HG02885 (cell line): Measurements from ENCODE around the gene TECTB.
"Not testable (repeated sequence)": the region's sequence is repeated elsewhere in the genome, so short reads cannot be mapped to it uniquely, and the experiment has no call there.

ENCODE experiments used
- ATAC-seq: cut with Tn5 transposase; IDR thresholded peaks from one replicate; pipeline ENCODE4 v1.9.1; 2021; ENCODE audit warnings: mild to moderate bottlenecking; ENCODE audit not compliant: unreplicated experiment, poor library complexity

TECTB gene

GRCh38 chr10:112283100-112283499, at the start of gene TECTB:
Gene TECTB, plus strand, starts transcription at chr10:112283400. Its CDS starts 335 bp downstream, at chr10:112283735.
- ATAC-seq = no peak

DNA sequence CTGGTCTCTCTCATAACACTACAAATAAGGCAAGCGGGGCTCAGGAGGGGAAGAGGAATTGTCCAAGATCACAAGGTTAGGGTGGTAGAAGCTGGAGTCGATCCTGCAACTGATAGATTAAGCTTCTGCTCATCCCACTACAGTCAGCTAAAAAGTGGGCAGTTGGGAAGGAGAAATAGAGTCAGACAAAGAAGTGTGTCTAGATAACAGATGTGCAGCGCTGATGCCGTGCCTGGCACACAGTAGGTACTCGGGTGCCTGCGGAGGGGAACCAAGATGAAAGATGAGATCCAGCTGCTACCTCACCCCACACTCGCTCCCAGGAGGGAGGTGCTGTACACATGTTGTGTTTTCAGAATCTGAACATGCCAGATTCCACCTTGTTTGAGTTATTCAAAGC, 48.1 kb upstream of the TECTB start:
- ATAC-seq = no peak

- no peak for ATAC-seq
These were observed 47.3 kb upstream of the TECTB start for GRCh38 chr10:112235920-112236319.

DNA sequence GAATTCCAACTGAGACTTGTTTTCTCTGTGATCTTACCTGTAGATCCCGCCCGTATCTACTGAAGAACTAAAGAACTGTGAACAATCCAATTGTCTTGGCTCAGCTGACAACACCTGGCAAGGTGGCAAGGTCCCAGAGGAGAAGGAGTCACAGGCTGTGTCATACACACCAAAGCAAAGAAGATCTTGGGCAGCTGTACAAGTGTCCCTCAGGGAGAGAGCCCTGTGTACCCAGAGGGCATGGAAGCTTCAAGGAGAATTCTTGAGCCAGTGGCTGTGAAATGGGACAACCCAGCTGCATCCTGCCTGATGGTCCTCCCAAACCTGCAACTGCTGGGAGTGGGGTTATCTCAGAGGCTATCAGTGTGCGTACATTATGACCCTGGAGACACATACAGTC, 46.7 kb upstream of the TECTB start:
- no peak for ATAC-seq

- ATAC-seq = no peak
These were observed 43.9 kb upstream of the TECTB start for GRCh38 chr10:112239347-112239746.

DNA sequence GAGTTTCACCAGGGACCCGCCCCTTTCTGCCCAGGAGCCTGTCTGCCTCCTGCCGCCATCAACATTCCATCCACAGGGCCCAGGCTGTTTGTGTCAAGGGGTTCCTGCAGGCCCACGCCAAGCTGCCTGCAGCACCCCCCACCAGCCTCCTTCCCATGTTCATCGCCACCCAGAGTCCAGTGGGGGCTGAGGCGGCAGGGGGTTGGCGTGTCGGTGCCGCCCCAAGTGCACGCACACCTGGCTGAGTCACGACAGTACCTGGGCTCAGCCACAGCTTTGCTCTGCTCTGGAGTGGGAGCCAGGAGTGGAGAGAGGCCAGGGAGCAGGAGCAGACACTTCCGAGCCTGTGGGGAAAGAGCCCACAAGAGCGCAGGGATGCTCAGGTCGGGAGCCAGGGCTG, 42.8 kb upstream of the TECTB start:
- ATAC-seq = no peak

DNA sequence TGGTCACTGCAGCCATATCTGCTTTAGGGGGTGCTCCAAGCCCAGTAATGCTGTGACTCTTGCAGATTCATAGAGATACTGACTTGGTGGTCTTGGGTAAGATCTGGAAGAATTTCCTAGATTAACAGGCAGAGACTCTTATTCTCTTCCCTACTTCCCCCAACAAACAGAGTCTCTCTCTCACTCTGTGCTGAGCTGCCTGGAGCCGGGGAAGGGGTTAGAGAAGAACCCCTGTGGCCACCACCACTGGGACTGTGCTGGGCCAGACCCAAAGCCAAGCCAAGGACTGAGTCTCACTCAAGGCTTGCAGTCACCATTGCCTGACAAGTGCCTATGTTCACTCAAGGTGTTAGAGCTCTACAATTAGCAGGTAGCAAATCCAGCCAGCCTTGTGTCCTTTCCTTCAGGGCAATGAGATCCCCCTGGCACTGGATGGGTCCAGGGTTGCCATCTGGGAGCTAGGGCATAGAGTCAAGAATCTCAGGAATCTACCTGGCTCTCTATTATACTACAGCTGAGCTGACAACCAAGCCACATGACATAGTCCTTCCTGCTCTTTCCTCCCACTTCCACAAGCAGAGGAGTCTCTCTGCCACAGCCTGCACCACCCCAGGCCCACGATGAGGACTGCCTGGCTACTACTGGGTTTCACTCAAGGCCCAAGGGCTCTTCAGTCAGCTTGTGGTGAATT, 41.4 kb upstream of the TECTB start:
- no peak for ATAC-seq

GRCh38 chr10:112242769-112243168, 40.4 kb upstream of the TECTB start:
- no peak for ATAC-seq

DNA sequence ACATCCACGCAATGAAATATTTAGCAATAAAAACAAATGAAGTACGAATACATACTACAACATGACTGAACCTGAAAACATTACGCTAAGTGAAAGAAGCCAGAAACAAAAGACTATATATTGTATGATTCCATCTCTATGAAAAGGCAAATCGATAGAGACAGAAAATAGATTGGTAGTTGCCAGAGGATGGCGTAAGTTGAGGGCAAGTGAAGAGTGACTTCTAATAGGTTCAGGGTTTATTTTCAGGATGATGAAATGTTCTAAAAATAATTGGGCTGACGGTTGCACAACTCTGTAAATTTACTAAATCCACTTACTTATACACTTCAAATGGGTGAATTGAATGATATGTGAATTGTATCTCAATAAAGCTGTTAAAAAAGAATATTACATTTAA, 39.5 kb upstream of the TECTB start:
- no peak for ATAC-seq

GRCh38 chr10:112244197-112244596, 39.0 kb upstream of the TECTB start:
- no peak for ATAC-seq

GRCh38 chr10:112247791-112248190, 35.4 kb upstream of the TECTB start:
- ATAC-seq = no peak

DNA sequence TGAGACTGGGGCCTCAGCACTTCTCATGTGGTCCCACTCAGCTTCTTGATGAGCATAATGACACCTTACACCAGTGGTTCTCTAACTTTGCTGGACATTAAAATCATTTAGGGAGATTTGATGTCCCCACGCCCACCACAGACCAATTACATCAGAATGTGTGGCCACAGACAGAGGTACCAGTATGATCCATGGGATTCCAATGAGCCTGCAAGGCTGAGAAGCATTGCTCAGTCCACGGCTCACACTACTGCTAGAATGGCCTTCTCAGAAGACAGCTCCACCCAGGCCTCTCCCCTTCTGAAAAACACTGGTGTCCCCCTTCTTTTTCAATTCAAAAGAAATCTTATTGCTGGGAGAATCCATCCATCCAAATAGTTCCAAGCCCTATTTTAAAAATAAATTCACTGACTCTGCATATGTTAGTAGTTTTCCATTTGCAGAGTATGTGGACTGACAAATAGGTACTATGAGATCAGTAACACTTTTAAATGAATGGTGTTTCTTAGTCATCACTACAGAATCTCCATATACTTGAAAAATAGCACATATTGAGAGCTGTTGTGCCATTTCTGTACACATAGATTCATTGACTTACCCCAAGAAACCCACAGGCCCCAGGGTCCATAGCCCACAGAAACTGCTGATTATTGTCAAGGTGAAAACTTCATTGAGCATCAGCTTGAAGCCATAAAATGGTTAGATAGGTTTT, 34.5 kb upstream of the TECTB start:
- ATAC-seq = no peak

DNA sequence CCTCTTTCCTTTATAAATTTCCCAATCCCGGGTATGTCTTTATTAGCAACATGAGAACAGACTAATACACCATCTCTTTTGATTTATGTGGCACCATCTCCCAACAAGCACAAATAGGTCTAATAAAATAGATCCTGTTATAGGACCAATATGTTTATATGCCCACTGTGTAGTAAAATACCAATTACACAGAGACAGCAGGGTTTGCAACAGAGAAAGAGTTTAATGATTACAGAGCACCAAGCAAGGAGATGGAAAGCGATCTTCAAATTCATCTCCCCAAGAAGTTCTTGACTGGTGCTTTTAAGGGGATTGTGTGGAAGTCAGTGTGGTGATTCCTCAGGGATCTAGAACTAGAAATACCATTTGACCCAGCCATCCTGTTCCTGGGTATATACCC, 33.5 kb upstream of the TECTB start:
- no peak for ATAC-seq

DNA sequence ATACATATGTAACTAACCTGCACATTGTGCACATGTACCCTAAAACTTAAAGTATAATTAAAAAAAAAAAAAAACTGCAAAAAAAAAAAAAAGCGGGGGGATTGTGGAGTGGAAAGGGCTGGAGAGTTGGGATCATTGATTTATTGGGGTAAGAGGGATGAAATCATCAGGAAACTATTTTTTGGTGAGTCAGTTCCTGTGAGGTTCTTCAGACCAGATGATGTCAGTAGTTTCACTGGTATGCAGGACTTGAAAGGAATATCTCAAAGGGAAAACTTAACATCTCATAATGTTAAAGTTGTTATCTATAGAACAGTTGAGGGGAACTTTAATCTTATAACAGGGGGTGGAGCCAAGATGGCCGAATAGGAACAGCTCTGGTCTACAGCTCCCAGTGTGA, 32.6 kb upstream of the TECTB start:
- ATAC-seq = no peak

DNA sequence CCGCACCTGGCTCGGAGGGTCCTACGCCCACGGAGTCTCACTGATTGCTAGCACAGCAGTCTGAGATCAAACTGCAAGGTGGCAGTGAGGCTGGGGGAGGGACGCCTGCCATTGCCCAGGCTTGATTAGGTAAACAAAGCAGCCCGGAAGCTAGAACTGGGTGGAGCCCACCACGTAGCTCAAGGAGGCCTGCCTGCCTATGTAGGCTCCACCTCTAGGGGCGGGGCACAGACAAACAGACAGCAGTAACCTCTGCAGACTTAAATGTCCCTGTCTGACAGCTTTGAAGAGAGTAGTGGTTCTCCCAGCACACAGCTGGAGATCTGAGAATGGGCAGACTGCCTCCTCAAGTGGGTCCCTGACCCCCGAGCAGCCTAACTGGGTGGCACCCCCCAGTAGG, 32.0 kb upstream of the TECTB start:
- not testable (repeated sequence) for ATAC-seq

GRCh38 chr10:112258407-112258806, 24.8 kb upstream of the TECTB start:
- no peak for ATAC-seq

GRCh38 chr10:112259688-112260087, 23.5 kb upstream of the TECTB start:
- no peak for ATAC-seq

GRCh38 chr10:112260831-112261230, 22.4 kb upstream of the TECTB start:
- no peak for ATAC-seq

GRCh38 chr10:112261281-112261822, 21.8 kb upstream of the TECTB start:
- ATAC-seq = no peak

DNA sequence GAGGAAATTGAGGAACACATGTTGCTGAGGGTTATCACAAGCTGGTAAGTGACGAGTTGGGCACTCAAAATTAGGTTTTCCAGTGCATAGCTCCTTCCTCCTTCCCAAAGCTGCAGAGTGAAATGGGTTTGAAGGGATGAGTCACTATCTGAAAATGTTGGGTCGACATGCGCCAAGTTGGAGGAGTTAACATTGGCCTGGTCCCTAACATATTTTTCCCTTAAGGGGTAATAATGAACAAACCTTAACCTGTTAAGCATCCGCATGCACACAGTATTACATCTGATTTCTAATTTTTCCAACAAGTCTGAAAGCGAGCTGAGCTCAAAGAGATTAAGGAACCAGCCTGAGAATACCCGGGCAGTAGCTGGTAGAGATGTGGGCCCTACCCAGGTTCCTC, 20.7 kb upstream of the TECTB start:
- ATAC-seq = no peak

DNA sequence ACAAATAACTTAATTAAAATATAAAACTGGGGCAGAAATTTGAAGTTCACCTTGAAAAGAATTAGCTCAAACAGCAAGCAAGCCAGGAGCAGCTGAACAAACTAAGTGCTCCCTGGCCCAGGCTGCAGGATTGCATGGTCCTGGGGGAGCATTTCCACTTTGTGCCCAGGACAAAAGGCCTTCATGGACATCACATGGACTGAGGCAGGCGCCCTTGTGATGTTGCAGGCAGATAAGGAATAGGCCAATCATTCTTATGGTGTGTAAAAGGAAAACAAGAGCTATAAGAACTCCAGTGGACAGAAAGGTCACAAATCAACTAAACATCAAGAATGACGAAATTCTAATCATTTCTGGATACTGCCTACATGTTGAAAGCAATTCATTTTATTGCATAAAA, 17.5 kb upstream of the TECTB start:
- no peak for ATAC-seq

- no peak for ATAC-seq
These were observed 13.9 kb upstream of the TECTB start for GRCh38 chr10:112269266-112269665.
